SU-DHL-6 (cell line): ENCODE measurements around the gene CELF5.

Experiments used
- H2AFZ ChIP-seq: fragments of 200-600 bp; sonication (generic); 2 replicates; pipeline ENCODE4 v1.6.1; 2014; ENCODE audit warnings: low read depth, mild to moderate bottlenecking, moderate library complexity, mixed read lengths, antibody characterized with exemption, low read length; ENCODE audit not compliant: severe bottlenecking
- H3F3A ChIP-seq: fragments of 200-600 bp; shearing (Covaris generic); 2 replicates; pipeline ENCODE4 v1.6.0; 2016; ENCODE audit warnings: antibody characterized with exemption, mild to moderate bottlenecking; ENCODE audit not compliant: insufficient read depth
- H3K27ac ChIP-seq: fragments of 200-600 bp; sonication (generic); 2 replicates; pipeline ENCODE4 v1.5.1; 2016; ENCODE audit warnings: low read depth, mild to moderate bottlenecking, low read length, moderate library complexity, mixed read lengths
- H3K27me3 ChIP-seq: fragments of 200-600 bp; sonication (generic), shearing (Covaris generic); 2 replicates; pipeline ENCODE4 v1.6.0; 2014; ENCODE audit warnings: mild to moderate bottlenecking, low read length
- H3K36me3 ChIP-seq: fragments of 200-600 bp; sonication (generic); 2 replicates; pipeline ENCODE4 v1.6.1; 2014; ENCODE audit warnings: mild to moderate bottlenecking, low read length, mixed read lengths
- H3K4me2 ChIP-seq: fragments of 300-600, 200-600 bp; shearing (Covaris generic), sonication (generic); 2 replicates; pipeline ENCODE4 v1.6.0; 2014; ENCODE audit warnings: low read length, low read depth, mild to moderate bottlenecking; ENCODE audit not compliant: poor library complexity, severe bottlenecking
- H3K4me3 ChIP-seq: fragments of 200-600 bp; sonication (generic); 2 replicates; pipeline ENCODE4 v1.5.1; 2014; ENCODE audit warnings: antibody characterized with exemption, low read length, mild to moderate bottlenecking, mixed read lengths; ENCODE audit not compliant: insufficient read depth, poor library complexity, severe bottlenecking
- H3K79me2 ChIP-seq: fragments of 200-600 bp; sonication (generic); 2 replicates; pipeline ENCODE4 v1.6.1; 2014; ENCODE audit warnings: mild to moderate bottlenecking, low read length, moderate library complexity; ENCODE audit not compliant: insufficient read depth
- H3K9ac ChIP-seq: fragments of 200-600 bp; sonication (generic); 2 replicates; pipeline ENCODE4 v1.7.0; 2014; ENCODE audit warnings: mild to moderate bottlenecking, low read length
- H3K9me2 ChIP-seq: fragments of 200-600 bp; sonication (generic); replicated peaks from 2 replicates; pipeline ENCODE4 v1.6.1; 2014; ENCODE audit warnings: low read length; ENCODE audit not compliant: insufficient read depth
- H3K9me3 ChIP-seq: fragments of 200-600 bp; sonication (generic); 2 replicates; pipeline ENCODE4 v1.6.1; 2014; ENCODE audit warnings: low read length, mixed read lengths; ENCODE audit not compliant: insufficient read depth
- H4K20me1 ChIP-seq: fragments of 200-600 bp; sonication (generic); 2 replicates; pipeline ENCODE4 v1.6.1; 2014; ENCODE audit warnings: low read depth, mild to moderate bottlenecking, antibody characterized with exemption, low read length, moderate library complexity, mixed read lengths
- CTCF ChIP-seq: fragments of 200-600 bp; sonication (generic); IDR thresholded peaks from one replicate; pipeline ENCODE4 v1.5.1; 2017; ENCODE audit warnings: antibody characterized with exemption, mild to moderate bottlenecking, low read length, moderate library complexity; ENCODE audit not compliant: insufficient read depth, poor library complexity, severe bottlenecking
- EZH2phosphoT487 ChIP-seq: fragments of 200-600 bp; sonication (generic), shearing (Covaris generic); conservative IDR thresholded peaks from 2 replicates; pipeline ENCODE4 v1.6.1; 2018; ENCODE audit warnings: mild to moderate bottlenecking, antibody characterized with exemption, low read length, moderate library complexity, mixed read lengths

Gene CELF5

GRCh38 chr19:3335431-3336350 is 111.2 kb downstream of the CELF5 start:
- H3K36me3 ChIP-seq: no peaks in the 10 kb centered on the region
- H3K79me2 ChIP-seq: no peaks in the 10 kb centered on the region
- no peaks in the 10 kb centered on the region for H3F3A ChIP-seq
- no peak overlapping the region for H3K9ac ChIP-seq
- TF ChIP-seq EZH2phosphoT487: no peak
- no peak for TF ChIP-seq CTCF
- no peaks in the 10 kb centered on the region for H3K9me3 ChIP-seq
- H3K27me3 ChIP-seq: no peaks in the 10 kb centered on the region
- H3K9me2 ChIP-seq: no peaks in the 10 kb centered on the region
- H3K27ac ChIP-seq: no peak overlapping the region
- no peak overlapping the region for H2AFZ ChIP-seq
- no peak overlapping the region for H3K4me3 ChIP-seq
- no peaks in the 10 kb centered on the region for H4K20me1 ChIP-seq
- H3K4me2 ChIP-seq: no peak overlapping the region

GRCh38 chr19:3336351-3336679 is 111.9 kb downstream of the CELF5 start:
- Histone ChIP-seq H3K4me2 (no peak overlapping the region), H3K9ac (no peak overlapping the region), H4K20me1 (no peaks in the 10 kb centered on the region), H3K9me3 (no peaks in the 10 kb centered on the region), H3K79me2 (no peaks in the 10 kb centered on the region), H3F3A (no peaks in the 10 kb centered on the region), H3K36me3 (no peaks in the 10 kb centered on the region), H3K27me3 (no peaks in the 10 kb centered on the region), H2AFZ (no peak overlapping the region), H3K9me2 (no peaks in the 10 kb centered on the region), H3K4me3 (no peak overlapping the region), H3K27ac (no peak overlapping the region)
- TF ChIP-seq EZH2phosphoT487 (no peak), CTCF (no peak)

GRCh38 chr19:3336680-3337523 is 112.4 kb downstream of the CELF5 start:
- Histone ChIP-seq H3K9ac (no peak overlapping the region), H2AFZ (no peak overlapping the region), H4K20me1 (no peaks in the 10 kb centered on the region), H3K9me2 (no peaks in the 10 kb centered on the region), H3K79me2 (no peaks in the 10 kb centered on the region), H3K36me3 (no peaks in the 10 kb centered on the region), H3K27me3 (no peaks in the 10 kb centered on the region), H3K27ac (no peak overlapping the region), H3F3A (no peaks in the 10 kb centered on the region), H3K9me3 (no peaks in the 10 kb centered on the region), H3K4me3 (no peak overlapping the region), H3K4me2 (no peak overlapping the region)
- TF ChIP-seq EZH2phosphoT487 (no peak), CTCF (no peak)
